ENCODE data around the gene TAF11L6.
"Not testable (repeated sequence)": the region's sequence is repeated elsewhere in the genome, so short reads cannot be mapped to it uniquely, and the experiment has no call there.

- TF ChIP-seq, protein P1, sequence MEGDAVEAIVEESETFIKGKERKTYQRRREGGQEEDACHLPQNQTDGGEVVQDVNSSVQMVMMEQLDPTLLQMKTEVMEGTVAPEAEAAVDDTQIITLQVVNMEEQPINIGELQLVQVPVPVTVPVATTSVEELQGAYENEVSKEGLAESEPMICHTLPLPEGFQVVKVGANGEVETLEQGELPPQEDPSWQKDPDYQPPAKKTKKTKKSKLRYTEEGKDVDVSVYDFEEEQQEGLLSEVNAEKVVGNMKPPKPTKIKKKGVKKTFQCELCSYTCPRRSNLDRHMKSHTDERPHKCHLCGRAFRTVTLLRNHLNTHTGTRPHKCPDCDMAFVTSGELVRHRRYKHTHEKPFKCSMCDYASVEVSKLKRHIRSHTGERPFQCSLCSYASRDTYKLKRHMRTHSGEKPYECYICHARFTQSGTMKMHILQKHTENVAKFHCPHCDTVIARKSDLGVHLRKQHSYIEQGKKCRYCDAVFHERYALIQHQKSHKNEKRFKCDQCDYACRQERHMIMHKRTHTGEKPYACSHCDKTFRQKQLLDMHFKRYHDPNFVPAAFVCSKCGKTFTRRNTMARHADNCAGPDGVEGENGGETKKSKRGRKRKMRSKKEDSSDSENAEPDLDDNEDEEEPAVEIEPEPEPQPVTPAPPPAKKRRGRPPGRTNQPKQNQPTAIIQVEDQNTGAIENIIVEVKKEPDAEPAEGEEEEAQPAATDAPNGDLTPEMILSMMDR (IDR thresholded peaks at IDR 0.05; ENCODE audit: poor library complexity) = not testable (repeated sequence)
- not testable (repeated sequence) for TF ChIP-seq EZH2 (IDR thresholded peaks at IDR 0.05; ENCODE audit: borderline replicate concordance)
Observed at GRCh38 chr5:17526504-17526903, 2.0 kb upstream of the TAF11L6 start.

All from hepatocyte (in vitro differentiated cells).